ENCODE data around the gene GJA3. TPM values are rescaled to one million over a fixed set of nuclear protein-coding genes. Genes with fewer than 3 reads are reported as not detected.

GJA3 gene
- total and polyA plus RNA-seq, 2 donors (not counting 3 experiments of a cell fraction or from before 2014, with no cell fraction given), result not detected

GRCh38 chr13:20109037-20109436 is 51.8 kb downstream of the GJA3 start:
- H3K9me1 ChIP-seq (replicated peaks; ENCODE audit: control insufficient read depth, extremely low read depth, insufficient read depth, low read length), result no peaks in the 10 kb centered on the region
- FAIRE-seq (no peak), DNase-seq (ENCODE audit: low read depth, low spot score) (no peak)
- BruUV-seq (replicated peaks), result no TSS peak
- peaks cover 3 to 11% of the 10 kb centered on the region in 2 experiments for H3K27me3 ChIP-seq (ENCODE audit: control insufficient read depth in 2 of 2, insufficient read depth in 2 of 2, low read length in 2 of 2)
- no peaks in the 10 kb centered on the region for H3K4me1 ChIP-seq (ENCODE audit: control insufficient read depth, extremely low read depth, insufficient read depth, low read length)
- H3K4me2 ChIP-seq (ENCODE audit: insufficient read depth, low read length), result no peak overlapping the region
- no peak overlapping the region for H3K4me3 ChIP-seq (replicated peaks in 1 of 3; ENCODE audit: insufficient read depth in 1 of 3, low read depth in 1 of 3, low read length in 3 of 3)
- H2AFZ ChIP-seq (ENCODE audit: low read depth, low read length), result no peak overlapping the region
- H3K9ac ChIP-seq (replicated peaks; ENCODE audit: extremely low read depth, insufficient read depth, low read length), result no peak overlapping the region
- H3K79me2 ChIP-seq (ENCODE audit: control insufficient read depth, insufficient read depth, low read length), result no peaks in the 10 kb centered on the region
- H3K27ac ChIP-seq (ENCODE audit: insufficient read depth, low read depth, low read length), result no peak overlapping the region
- intact Hi-C loops (cut with micrococcal nuclease), result no loop called here
- ChIA-PET POLR2A (no interaction called here), CTCF (interaction anchor here (0.8 kb wide), 1 partner anchor 19 kb away, joined by 3 read pairs; no protein-coding TSS in a partner anchor)
- no peaks in the 10 kb centered on the region for H3K9me3 ChIP-seq (replicated peaks; ENCODE audit: control insufficient read depth, insufficient read depth, low read length)
- dilution Hi-C loops (cut with MboI; ENCODE audit: extremely low pct_ligation_motif_present, low sequenced_read_pairs), result no loop called here
- H4K20me1 ChIP-seq (replicated peaks; ENCODE audit: control insufficient read depth, extremely low read depth, insufficient read depth, low read length), result no peaks in the 10 kb centered on the region
- TF ChIP-seq GATA2 (IDR thresholded peaks at IDR 0.05; ENCODE audit: insufficient read depth, insufficient read length, low read depth, low read length) (no peak), MYC (IDR thresholded peaks at IDR 0.05; ENCODE audit: low read depth, low read length) (no peak), POLR2AphosphoS5 (IDR thresholded peaks at IDR 0.05; ENCODE audit: insufficient read depth, low read depth, low read length) (no peak), POLR2A (IDR thresholded peaks at IDR 0.05; ENCODE audit: low read depth, low read length) (no peak), JUN (IDR thresholded peaks at IDR 0.05; ENCODE audit: borderline replicate concordance, insufficient read depth, insufficient read length, low read depth) (no peak), FOS (IDR thresholded peaks at IDR 0.05; ENCODE audit: borderline replicate concordance, insufficient read depth, low read length) (no peak), EZH2 (IDR thresholded peaks at IDR 0.05; ENCODE audit: borderline replicate concordance, low read depth, low read length, severe bottlenecking) (no peak)
- TF ChIP-seq, protein P1, sequence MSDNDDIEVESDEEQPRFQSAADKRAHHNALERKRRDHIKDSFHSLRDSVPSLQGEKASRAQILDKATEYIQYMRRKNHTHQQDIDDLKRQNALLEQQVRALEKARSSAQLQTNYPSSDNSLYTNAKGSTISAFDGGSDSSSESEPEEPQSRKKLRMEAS (IDR thresholded peaks at IDR 0.05; ENCODE audit: insufficient read depth, insufficient read length), result no peak
- TF ChIP-seq, protein P2, sequence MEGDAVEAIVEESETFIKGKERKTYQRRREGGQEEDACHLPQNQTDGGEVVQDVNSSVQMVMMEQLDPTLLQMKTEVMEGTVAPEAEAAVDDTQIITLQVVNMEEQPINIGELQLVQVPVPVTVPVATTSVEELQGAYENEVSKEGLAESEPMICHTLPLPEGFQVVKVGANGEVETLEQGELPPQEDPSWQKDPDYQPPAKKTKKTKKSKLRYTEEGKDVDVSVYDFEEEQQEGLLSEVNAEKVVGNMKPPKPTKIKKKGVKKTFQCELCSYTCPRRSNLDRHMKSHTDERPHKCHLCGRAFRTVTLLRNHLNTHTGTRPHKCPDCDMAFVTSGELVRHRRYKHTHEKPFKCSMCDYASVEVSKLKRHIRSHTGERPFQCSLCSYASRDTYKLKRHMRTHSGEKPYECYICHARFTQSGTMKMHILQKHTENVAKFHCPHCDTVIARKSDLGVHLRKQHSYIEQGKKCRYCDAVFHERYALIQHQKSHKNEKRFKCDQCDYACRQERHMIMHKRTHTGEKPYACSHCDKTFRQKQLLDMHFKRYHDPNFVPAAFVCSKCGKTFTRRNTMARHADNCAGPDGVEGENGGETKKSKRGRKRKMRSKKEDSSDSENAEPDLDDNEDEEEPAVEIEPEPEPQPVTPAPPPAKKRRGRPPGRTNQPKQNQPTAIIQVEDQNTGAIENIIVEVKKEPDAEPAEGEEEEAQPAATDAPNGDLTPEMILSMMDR (IDR thresholded peaks at IDR 0.05; ENCODE audit: extremely low read depth in 1 of 2, insufficient read depth in 1 of 2, low read depth in 1 of 2, low read length in 2 of 2), result no peak
- H3K36me3 ChIP-seq (ENCODE audit: control insufficient read depth in 2 of 2, extremely low read depth in 1 of 2, insufficient read depth in 2 of 2, low read length in 2 of 2), result no peaks in the 10 kb centered on the region

All from endothelial cell of umbilical vein (primary cell).